Activated CD4-positive, CD25-positive, alpha-beta regulatory T cell treated with anti-CD3 and anti-CD28 coated beads, Interleukin-2, amount 50 U/mL, for 72 hours (primary cell): ENCODE data around the gene CFAP97D2.
"Not testable (repeated sequence)": the region's sequence is repeated elsewhere in the genome, so short reads cannot be mapped to it uniquely, and the experiment has no call there.

Experiments used
- DNase-seq: peaks from one replicate; pipeline ENCODE4 v3.0.0; 2021

The CFAP97D2 gene

DNA sequence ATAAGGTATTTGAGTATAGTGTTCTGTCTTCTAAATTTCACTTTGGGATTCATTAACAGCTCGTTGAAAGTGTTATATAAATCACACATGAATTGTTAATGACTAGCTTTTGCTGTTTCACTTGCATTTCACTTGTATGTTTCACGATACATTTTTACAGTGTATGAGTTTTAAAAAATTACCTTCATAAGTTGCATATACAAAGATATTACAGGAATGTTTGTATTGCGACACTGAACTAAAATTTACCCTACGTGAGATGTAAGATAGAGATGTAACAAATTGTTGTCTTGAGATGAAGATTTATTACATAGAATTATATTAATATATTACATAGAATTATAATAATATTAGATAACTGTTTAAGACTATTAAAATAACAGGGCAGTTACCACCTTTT is 57.2 kb downstream of the CFAP97D2 start:
- DNase-seq, result no peak

DNA sequence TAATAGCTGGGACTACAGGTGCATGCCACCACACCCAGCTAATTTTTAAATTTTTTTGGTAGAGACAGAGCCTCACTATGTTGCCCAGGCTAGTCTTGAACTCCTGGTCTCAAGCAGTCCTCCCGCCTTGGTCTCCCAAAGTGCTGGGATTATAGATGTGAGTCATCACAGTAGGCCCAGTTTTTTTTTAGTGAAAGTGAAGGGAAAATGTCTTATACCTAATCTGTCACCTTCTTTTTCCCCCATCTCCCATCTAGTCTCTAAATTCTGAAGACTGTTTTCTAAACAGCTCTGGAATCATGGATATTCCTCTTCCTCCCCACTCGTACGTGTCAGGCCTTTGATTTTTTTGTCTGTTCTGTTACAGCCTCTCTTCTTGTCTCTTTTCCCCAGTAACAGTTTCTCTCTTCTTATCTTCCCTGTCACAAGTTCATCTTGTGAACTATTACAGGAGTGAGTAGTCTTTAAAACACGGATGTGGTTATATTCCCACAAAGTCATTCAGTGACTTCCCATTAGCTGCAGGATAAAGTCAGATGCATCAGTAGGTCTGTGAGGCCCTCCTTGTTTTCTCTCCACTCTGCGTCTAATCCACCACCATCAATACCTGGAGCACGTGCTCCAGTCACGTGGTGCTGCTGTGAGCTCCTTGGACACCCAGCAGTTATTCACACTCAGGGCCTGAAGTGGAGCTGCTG is 58.5 kb downstream of the CFAP97D2 start:
- no peak for DNase-seq

DNA sequence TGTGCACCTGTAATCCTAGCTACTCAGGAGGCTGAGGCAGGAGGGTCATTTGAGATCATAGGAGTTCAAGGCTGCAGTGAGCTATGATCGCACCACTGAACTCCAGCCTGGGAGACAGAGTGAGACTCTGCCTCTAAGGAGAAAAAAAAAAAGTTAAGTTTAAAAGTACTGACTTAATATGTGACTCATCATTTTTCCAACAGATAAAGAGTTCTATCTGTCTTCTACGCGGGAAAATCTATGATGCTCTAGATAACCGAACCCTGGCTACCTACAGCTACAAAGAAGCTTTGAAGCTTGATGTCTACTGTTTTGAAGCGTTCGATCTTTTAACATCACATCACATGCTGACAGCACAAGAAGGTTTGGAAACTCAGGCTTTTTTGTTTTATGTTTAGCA is 62.9 kb downstream of the CFAP97D2 start:
- DNase-seq, result no peak

DNA sequence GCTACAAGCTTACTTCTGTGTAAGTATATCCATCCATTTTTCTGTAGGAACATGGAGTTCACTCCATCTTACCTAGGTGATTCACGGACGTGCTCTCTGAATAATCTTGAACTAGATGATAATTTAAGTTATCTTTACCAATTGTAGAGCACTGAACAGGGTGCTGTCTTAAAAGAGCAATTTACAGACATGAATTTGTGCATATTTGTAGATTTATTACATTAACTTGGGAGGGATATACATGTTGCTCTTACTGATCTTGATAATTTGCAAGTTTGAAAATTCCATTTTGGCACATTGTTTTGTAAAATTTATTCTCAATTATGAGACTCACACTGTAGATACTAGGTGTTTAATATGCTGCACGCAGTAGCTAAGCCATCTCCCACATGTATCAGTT is 64.9 kb downstream of the CFAP97D2 start:
- no peak for DNase-seq

DNA sequence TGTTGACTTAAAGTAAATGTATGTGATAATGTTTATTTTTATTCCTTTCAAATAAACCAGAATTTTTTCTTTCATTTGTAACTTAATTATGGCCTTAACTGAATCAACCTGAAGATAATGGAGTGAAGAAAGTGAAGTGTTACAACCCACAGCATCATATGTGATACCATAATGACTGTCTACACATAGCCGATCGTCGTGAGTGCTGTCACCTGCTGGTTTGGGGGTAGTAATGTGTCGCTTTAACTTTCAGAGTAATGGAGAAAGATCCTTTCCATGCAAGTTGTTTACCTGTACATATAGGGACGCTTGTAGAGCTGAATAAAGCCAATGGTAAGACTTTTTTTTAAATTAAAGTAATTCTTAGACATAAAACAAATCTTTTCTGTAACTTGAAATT is 65.6 kb downstream of the CFAP97D2 start:
- no peak for DNase-seq

DNA sequence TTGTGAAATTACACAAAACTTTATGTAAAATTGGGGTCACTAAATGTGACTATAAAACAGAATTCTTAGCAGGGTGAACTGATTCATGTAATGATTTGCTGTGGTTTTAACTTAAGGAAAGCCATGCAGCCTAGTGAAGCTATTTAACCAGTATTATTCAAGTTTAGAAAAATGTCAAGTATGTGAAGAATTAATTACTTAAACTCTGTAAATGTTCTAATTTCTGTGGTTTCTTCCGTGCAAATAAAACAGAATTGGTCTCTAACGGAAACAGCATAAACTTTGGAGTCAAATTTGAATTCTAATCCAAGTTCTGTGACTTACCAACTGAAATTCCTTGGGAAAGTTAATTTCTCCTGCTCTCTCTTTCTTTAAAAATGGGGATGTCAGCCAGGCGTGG is 69.0 kb downstream of the CFAP97D2 start:
- DNase-seq, result no peak

DNA sequence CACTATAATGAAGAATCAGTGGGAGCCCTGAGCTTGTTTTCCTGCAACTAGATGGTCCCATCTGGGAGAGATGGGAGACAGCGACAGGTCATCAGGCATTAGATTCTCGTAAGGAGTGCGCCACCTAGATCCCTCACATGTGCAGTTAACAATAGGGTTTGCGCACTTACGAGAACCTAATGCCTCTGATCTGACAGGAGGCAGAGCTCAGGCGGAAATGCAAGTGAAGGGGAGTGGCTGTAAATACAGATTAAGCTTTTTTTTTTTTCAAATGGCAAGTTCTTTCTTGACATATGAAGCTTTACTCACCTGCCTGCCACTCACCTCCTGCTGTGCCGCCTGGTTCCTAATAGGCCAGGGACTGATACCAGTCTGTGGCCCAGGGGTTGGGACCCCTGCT is 70.0 kb downstream of the CFAP97D2 start:
- DNase-seq, result no peak

DNA sequence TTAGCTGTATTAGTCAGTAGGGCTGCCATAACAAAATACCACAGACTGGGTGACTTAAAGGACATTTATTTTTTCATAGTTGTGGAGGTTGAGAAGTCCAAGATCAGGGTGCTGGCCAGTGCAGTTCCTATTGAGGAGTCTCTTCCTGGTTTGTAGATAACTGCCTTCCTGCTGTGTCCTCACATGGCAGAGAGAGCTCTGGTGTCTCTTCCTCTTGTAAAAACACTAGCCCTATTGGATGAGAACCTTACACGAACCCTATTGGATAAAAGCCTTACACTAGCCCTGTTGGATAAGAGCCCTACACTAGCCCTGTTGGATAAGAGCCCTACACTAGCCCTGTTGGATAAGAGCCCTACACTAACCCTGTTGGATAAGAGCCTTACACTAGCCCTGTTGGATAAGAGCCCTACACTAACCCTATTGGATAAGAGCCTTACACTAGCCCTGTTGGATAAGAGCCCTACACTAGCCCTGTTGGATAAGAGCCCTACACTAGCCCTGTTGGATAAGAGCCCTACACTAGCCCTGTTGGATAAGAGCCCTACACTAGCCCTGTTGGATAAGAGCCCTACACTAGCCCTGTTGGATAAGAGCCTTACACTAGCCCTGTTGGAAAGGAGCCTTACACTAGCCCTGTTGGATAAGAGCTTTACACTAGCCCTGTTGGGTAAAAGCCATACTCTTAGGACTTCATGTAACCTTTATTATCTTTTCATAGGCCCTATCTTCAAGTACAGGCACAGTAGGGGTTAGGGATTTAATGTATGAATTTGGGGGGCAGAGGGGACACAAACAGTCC is 72.8 kb downstream of the CFAP97D2 start:
- not testable (repeated sequence) for DNase-seq

DNA sequence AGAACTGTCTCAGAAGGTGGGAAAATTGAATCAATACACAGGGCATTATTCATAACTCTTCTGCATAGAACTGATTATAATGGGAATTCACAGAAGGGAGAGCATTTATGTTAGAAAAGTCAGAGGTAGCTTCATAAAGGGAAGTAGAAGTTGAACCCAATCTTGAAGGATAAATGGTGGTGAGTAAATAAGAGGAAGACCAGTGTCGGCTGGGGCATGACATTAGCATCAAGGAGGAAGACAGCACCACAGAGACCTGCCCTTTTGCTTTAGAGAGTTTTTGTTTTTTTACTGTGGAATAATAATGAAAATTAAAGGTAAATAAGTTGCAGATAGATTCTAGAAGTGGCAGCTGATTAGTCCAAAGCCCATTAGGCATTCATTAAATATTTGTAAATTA is 77.5 kb downstream of the CFAP97D2 start:
- DNase-seq, result no peak

DNA sequence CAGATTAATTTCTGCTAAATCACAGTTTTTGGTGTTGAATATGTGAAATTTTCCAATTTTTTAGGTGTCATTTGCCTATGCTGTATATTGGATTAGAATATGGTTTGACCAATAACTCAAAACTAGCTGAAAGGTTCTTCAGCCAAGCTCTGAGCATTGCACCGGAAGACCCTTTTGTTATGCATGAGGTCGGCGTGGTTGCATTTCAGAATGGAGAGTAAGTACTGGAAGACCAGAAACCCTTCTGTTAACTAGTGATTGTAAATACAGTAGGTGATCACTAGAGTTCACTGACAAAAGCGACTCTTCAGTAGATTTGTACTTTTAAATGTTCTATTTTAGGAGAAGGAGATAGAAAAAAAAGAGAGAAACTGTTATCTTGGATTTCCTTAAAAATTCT is 78.0 kb downstream of the CFAP97D2 start:
- no peak for DNase-seq

DNA sequence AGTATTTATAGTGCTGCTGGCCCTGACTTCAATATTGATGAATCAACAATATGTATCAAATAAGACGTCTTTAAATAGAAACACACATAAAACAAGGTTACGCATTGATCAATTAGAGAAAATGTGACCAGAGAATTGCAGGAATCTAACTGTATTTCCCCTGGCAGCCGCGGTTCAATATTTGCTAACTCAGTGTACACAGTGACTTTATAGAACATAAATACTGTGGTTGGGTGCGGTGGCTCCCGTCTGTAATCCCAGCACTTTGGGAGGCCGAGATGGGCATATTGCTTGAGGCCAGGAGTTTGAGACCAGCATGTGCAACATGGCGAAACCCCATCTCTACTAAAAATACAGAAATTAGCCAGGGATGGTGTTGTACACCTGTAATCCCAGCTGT is 79.5 kb downstream of the CFAP97D2 start:
- no peak for DNase-seq

DNA sequence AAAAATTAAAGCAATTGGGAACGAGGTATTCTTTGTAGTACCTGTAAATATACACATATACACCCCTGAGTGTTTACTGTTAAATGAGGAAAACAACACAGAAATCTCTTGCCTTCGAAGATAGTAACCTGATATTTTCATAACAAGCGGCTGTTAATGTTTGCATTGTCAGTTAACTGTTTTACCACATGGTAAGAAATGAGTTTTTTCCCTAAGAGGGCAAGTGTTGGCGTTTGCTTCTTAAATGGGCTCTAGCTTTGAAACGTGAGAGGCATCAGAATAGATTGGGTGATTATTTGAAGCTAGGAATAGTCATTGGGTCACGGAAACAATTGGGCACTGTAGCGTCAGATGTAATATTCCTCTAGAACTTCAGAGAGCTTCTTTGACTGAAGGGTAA is 80.3 kb downstream of the CFAP97D2 start:
- DNase-seq, result no peak

DNA sequence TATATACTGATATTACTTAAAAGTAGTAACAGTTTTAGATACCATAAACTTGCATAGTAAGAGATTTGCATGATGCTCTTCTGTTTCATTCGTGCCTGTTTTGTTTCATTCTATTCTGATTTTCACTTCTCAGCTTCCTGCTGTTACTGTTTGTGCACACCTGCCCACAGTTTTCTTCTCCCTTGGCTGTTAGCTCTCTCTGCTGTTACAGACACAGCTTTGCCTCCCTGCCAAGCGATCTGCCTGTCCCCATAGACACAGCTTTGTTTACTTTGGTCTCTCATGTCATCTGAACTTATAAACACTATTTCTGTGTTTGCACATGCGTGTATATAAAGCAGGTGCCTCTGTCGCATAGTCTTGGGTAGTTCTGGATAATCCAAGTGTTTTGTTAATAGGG is 80.9 kb downstream of the CFAP97D2 start:
- DNase-seq, result no peak

DNA sequence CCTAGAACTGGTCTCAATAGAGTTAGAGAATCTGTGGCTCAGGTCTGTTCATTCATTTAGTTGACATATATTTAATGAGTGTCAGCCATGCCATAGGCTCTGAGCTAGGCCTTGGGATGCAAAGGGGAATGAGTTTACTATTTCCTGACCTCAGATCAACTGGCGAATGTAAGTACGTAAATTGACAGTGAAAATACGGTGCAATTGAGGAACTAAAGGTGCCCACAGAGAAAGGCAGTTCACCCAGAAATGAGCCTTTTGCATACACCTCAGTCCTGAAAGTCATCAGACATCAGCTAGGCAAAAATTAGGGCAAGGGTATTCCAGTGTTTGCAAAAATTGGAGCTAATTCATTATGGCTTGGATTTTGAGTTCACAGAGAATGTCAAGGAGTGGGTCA is 81.8 kb downstream of the CFAP97D2 start:
- no peak for DNase-seq

DNA sequence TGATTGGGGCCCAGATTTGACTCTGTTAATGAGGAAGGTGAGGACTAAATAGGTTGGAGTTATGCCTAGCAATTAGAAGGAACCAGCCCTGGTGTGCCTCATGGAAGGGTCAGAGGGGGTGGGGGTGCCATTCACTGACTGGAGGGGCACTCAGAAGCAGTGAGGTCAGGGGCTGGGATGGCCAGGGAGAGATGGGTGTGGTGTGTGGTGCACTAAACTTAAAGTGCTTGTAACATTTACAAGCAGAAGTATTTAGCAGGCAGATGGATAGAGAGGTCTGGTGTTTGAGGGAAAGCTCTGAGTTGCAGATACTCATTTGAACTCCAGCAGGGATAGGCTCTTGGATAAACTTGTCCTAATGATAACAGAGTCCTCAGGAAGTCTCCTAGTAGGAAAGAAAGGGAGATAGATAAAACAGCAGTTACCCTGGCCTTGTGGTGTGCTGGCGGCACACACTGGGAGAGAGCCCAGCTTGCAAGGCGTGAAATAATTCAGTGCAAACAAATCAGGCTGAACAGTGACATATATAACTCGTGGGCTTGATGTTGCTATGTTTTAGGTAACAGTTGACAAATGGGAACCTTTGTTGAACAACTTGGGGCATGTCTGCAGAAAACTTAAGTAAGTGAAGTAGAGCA is 82.4 kb downstream of the CFAP97D2 start:
- DNase-seq, result no peak

DNA sequence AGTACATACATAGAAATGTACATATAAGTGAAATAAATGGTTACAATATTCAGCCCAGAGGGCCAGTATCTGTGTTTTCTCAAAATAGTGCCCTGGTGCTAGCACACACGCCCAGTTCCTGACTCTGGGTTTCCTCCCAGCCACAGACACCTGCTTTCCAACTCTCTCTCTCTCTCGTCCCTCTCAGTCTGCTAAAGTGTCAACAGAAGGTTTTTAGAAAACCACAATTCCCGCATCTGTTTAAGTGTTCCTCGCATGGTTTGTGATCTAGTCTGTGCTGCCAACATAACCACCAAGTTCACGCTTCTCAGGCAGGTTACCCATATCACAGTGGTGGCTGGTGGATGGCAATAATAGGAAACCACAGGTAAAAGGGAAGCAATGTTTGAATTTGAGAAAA is 84.5 kb downstream of the CFAP97D2 start:
- no peak for DNase-seq

DNA sequence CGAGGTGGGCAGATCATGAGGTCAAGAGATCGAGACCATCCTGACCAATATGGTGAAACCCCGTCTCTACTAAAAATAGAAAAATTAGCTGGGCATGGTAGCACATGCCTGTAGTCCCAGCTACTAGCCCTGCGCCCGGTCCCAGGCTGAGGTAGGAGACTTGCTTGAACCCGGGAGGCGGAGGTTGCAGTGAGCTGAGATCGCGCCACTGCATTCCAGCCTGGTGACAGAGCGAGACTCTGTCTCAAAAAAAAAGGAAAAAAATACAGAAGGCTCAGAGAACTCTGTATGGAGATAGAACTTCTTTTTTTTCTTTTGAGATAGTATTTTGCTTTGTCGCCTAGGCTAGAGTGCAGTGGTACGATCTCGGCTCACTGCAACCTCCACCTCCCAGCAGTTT is 85.3 kb downstream of the CFAP97D2 start:
- not testable (repeated sequence) for DNase-seq

DNA sequence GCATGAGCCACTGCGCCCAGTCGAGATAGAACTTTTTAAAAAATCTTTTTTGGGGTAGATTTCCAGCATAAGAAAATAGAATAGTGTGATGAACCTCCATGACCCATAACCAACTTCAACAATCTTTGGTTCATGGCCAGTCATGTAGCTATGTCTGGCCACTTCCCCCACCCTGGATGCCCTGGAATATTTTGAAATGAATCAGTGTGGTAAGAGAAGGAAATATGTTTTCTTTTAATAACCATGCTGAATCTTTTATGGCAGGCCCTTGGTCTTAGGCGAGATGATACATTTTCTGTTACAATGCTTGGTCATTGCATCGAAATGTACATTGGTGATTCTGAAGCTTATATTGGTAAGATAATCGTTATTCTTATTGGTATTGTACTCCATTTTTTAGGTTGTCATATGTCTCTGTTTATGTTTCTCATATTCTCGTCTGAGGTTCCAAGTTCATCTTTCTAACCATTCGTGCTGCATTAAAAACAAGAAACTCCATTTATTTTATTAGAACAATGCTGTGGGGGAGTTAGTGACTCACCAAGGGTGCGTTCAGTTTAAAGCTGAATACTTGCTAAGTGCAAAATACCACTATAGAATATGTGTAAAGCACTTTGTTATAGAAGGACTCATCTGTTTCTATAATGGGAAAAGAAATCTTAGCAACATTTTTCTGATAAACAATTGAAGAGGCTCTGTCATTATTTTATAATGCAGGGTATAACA is 86.0 kb downstream of the CFAP97D2 start:
- DNase-seq, result no peak

DNA sequence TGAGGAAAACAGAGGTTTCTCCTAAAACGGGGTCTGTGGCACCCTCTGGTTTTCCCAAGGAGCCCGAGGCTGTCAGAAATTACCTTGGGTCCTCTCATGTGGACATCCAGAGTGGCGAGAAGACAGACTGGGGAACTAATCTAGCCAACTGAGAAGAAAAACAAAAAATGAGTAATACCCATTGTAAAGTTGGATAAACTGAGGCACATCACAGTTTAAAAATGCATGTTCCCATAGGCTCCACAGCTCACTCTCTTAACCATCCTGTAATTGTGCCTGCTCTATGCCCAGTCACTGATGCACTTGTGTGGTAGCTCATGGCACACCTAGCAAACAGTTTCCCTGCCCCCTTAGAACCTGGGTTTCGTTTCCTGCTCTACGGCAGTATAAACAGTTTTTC is 87.2 kb downstream of the CFAP97D2 start:
- no peak for DNase-seq

DNA sequence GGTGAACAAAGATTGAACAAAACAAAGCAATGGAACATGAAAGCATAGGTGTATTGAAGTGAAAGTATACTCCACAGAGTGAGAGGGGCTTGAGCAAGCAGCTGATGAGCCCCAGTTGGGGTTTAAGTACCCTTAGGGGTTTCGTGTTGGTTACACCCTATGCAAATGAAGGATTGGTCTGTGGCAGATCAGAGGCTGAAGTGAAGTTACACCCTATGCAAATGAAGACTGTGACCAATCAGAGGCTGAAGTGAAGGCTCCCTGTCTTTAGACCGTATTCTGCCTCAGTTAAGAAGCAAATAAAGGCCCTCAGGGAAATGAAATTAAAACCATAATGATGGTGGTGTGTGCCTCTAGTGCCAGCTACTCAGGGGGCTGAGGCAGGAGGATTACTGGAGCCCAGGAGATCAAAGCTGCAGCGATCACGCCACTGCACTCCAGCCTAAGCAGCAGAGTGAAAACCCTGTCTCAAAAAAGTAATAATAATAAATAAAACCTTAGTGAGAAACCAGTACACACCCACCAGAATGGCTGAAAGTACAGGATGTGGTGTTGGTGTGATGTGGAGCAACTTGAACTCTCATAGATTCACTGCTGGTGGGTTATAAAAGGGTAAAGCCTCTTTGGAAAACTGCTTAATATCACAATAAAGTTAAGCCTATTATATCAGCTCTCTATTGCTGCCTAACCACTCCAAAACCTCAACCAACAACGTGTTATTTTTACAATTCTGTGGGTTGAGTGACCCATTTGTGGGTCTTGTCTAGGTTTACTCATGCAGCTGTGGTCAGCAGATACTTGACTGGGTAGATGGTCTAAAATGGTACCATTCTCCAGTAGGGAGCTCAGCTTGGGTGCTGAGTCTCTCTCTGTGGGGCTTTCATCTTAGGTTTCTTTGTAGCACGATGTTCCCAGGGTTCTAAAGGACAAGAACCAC is 89.6 kb downstream of the CFAP97D2 start:
- no peak for DNase-seq

DNA sequence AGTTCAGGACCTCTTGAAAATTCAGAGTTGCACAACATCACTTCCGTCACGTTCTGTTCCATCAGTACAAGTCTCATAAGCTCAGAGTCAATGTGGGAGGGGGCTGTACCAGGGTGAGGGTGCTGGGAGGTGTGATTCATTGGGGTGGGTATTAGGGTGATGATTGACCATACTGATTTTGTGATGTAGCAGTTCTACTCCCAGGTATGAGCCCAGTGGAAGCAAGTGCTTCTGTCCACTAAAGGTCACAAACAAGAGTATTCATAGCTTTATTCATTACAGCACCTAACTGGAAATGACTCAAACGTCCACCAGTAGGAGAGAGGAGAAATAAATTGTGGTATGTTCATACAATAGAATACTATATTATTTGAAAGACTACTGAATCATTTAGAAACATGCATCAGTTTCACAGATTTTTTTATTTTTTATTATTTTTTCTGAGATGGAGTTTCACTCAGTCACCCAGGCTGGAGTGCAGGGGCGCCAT is 90.3 kb downstream of the CFAP97D2 start:
- no peak for DNase-seq
